Motor neuron (in vitro differentiated cells): ENCODE results near the gene DYNC2H1. TPM values are rescaled to one million over a fixed set of nuclear protein-coding genes. Genes with fewer than 3 reads are reported as not detected.

Source experiments
- ATAC-seq, 8 experiments: fragments of 200-7000 bp; cut with Tn5 transposase; replicated peaks in 6 of 8; 2 replicates each; pipeline ENCODE4 v1.8.0; 2021; ENCODE audit warnings: mild to moderate bottlenecking in 8 of 8, moderate library complexity in 8 of 8
- H3K27ac ChIP-seq, 2 donors: fragments of 250-450 bp; sonication (Bioruptor Pico); 2 replicates each; pipeline ENCODE4 v1.9.0; 2021; ENCODE audit warnings: antibody characterized with exemption in 2 of 2, mild to moderate bottlenecking in 2 of 2, moderate library complexity in 1 of 2
- H3K4me1 ChIP-seq, 2 donors: fragments of 250-450 bp; sonication (Bioruptor Pico); replicated peaks in 1 of 2; 2 replicates each; pipeline ENCODE4 v1.6.1; 2021; ENCODE audit warnings: antibody characterized with exemption in 2 of 2, mild to moderate bottlenecking in 2 of 2, moderate library complexity in 1 of 2
- H3K4me3 ChIP-seq, 5 donors: fragments of 250-450 bp; sonication (Bioruptor Pico); 2 replicates each; pipeline ENCODE4 v1.9.0; 2021; ENCODE audit warnings: antibody characterized with exemption in 5 of 5, mild to moderate bottlenecking in 5 of 5, moderate library complexity in 4 of 5
- WGBS, 10 experiments: fragments of 450-650 bp; shearing (Covaris generic); methylation state at CpG; one replicate each; pipeline ENCODE4 v1.0.0; 2022; 5-methylcytosine and 5-hydroxymethylcytosine counted together
- in situ Hi-C, 9 experiments: fragments of 400-800 bp; cut with MboI; loops; one replicate each; pipeline ENCODE4 v1.15.0; 2021; ENCODE audit warnings: low sequenced_read_pairs in 9 of 9, low pct_unique_long_range_greater_than_20kb in 2 of 9; ENCODE audit not compliant: unreplicated experiment in 9 of 9
- total RNA-seq, 8 experiments: library from RNA; unstranded; fragments of 300-600 nt; gene quantifications; 2 replicates each; pipeline versions ENCODE4 v1.2.3 to v1.2.4, GENCODE V29; 2022

The DYNC2H1 gene
- total RNA-seq, 8 experiments from 2014 or later = 19.7 to 51.0 (median 33.2) TPM

DNA sequence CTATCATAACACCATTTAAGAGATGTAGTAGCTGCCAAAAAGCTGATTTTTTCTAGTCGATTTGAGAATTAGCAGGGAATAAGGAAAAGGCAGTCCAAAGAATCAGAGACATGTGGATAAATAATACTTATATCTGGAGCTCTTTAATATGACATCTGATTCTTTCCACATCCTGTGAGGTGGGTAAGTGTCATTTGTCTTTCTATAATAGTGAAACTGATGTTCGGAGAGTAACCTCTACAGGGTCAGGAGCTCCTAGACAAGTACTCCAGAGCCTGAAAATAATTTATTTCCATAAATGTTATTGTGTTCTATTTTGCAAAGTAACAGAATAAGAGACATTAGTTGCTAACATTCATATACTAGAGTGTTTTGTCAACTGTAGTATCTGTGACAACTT lies 367.6 kb downstream of the DYNC2H1 start:
- in situ Hi-C loops = no loop called here
- WGBS, 10 experiments = 78 to 100% (median 86%) methylated on average over 1 to 2 of the region's 2 CpGs; no CpG with 5 or more reads in 1 of the 10 experiments
- Histone ChIP-seq H3K4me1 (no peaks in the 10 kb centered on the region), H3K27ac (no peak overlapping the region), H3K4me3 (no peak overlapping the region)
- no peak for ATAC-seq

DNA sequence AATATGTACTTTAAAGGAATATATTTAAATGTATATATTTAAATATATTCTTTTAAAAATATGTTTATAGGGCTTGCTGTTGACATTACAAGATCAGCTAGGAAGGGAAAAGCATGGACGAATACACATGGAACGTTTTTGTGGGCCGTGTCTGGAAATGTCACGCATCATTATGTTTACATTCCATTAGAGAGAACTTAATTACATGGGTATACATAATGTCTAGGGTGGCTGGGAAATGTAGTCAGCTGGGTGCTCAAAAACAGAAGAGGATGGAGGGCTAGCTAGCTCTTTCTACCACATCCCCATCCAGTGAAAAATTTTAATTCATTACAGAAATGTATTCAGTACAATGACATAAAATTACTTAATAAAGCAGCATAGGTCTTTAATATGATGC lies 371.2 kb downstream of the DYNC2H1 start:
- Histone ChIP-seq H3K27ac (no peak overlapping the region), H3K4me1 (no peaks in the 10 kb centered on the region), H3K4me3 (no peak overlapping the region)
- WGBS, 10 experiments = 38 to 100% (median 90%) methylated on average over 1 to 4 of the region's 4 CpGs; no CpG with 5 or more reads in 1 of the 10 experiments
- in situ Hi-C loops = no loop called here
- peak in 1 of 8 experiments; percentile 69 for ATAC-seq

DNA sequence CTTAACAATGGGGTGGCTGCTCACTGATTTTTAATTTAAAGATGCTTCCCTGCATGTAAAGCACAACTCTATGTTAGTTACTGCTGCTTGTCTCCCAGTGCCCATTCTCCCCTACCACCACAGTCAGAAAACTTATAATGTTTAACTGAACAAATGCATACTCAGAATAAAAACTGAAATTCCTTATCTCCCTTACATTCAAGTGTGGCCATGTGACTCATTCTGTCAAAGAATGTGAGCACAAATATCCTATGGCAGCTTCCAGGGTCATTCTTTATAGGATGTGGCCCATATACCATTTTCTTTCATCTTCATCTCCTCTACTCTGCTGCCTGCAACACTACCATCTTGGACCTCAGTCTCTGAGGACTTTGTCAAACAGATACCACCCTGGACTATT lies 374.8 kb downstream of the DYNC2H1 start:
- in situ Hi-C loops = no loop called here
- H3K4me3 ChIP-seq = no peak overlapping the region
- H3K27ac ChIP-seq = no peak overlapping the region
- ATAC-seq = no peak
- H3K4me1 ChIP-seq = no peaks in the 10 kb centered on the region

DNA sequence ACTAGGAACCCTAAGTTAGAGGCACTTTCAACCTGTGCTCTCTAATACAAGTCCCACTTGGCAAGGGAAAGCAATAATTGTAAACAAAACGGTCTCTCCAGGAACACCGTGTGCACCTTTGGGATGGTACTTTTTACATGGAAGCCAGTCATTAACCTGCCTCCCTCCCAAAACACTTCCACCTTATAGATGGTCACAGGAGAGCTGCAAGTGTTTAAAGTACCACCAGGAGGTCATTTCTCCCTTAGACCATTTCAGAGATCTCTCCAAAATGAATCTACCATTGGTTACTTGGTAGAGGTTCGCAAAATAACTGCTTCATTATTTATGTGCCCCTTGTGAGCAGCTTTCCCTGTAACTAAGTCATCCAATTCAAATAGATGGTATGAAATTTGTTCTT lies 375.3 kb downstream of the DYNC2H1 start:
- Histone ChIP-seq H3K27ac (no peak overlapping the region), H3K4me1 (no peaks in the 10 kb centered on the region), H3K4me3 (no peak overlapping the region)
- 67 to 100% (median 100%) methylated on average over 1 to 3 of the region's 3 CpGs; no CpG with 5 or more reads in 3 of the 10 experiments for WGBS, 10 experiments
- in situ Hi-C loops = no loop called here
- ATAC-seq = peak in 1 of 8 experiments; percentile 37

DNA sequence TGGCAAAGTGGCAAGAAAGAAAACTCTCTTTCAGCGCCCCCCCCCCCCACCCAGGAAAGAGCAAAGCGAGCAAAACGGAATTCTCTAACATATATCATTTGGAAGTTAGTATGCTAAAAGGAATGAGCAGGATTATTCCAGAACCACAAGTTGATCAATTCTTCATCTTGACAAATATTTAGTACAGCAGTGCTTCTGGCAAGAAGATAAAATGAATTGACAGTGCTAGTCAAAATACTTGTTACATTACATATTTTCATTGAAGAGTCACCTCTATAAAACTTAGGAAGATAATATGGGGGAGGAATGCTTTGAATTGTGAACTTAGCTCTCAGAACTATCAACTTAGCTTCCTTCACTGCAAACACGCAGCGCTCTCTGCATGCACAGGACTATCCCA lies 377.4 kb downstream of the DYNC2H1 start:
- H3K4me3 ChIP-seq = no peak overlapping the region
- in situ Hi-C loops = no loop called here
- no peak overlapping the region for H3K27ac ChIP-seq
- no peaks in the 10 kb centered on the region for H3K4me1 ChIP-seq
- 75 to 100% (median 88%) methylated on average over 1 to 5 of the region's 5 CpGs; no CpG with 5 or more reads in 1 of the 10 experiments for WGBS, 10 experiments
- ATAC-seq = no peak

DNA sequence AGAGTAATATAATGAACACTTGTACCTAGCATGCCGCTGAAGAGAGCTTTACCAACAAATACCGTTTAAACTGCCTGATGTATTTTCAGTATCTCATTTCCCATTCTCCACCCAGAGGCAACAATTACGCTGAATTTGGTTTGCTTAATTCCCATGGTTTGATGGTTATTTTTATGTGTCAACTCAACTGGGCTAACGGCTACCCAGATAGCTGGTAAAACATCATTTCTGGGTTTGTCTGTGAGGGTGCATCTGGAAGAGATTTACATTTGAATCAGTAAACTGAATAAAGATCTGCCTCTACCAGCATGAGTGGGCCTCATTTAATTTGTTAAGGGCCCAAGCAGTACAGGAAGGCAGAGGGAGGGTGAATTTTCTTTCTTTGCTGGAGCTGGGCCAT lies 377.9 kb downstream of the DYNC2H1 start:
- in situ Hi-C loops = no loop called here
- no peak for ATAC-seq
- Histone ChIP-seq H3K4me1 (no peaks in the 10 kb centered on the region), H3K4me3 (no peak overlapping the region), H3K27ac (no peak overlapping the region)
- 40 to 100% (median 93%) methylated on average over 1 to 4 of the region's 4 CpGs; no CpG with 5 or more reads in 3 of the 10 experiments for WGBS, 10 experiments

DNA sequence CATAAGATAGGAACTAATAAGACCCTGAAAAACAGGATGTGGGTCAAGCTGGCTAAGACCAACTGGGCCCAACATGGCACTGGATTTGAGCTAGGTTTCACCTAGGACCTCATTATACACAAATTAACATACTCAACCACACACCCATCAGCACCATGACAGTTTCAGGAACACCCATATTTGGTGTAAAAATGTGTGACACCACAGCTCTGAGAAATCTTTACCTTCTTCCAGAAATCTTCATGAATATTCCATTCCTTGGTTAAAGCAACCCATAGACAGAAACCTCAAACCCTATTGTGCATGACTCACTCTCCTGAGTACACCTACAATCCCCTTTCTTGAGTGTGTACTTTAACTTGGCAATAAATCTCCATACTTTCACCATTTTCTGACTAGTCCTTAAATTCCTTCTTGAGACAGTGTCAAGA lies 378.8 kb downstream of the DYNC2H1 start:
- H3K27ac ChIP-seq = no peak overlapping the region
- no peaks in the 10 kb centered on the region for H3K4me1 ChIP-seq
- peak in 3 of 8 experiments; percentile 37 to 87 (median 85) for ATAC-seq
- in situ Hi-C loops = no loop called here
- H3K4me3 ChIP-seq = no peak overlapping the region

DNA sequence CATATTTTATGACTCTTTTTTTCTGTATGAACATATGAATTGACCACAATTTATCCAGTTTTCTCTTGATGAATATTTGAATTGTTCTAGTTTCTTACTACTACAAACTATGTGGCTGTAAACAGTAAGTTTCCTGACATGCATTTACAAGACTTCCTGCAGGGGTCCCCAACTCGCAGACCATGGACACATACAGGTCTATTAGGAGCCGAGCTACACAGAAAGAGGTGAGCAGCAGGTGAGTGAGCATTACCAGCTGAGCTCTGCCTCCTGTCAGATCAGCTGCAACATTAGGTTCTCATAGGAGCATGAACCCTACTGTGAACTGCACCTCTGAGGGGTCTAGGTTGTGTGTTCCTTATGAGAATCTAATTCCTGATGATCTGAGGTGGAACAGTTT lies 379.4 kb downstream of the DYNC2H1 start:
- WGBS, 10 experiments = 52 to 100% (median 94%) methylated on average over 1 to 2 of the region's 2 CpGs; no CpG with 5 or more reads in 2 of the 10 experiments
- H3K4me3 ChIP-seq = no peak overlapping the region
- ATAC-seq = no peak
- H3K27ac ChIP-seq = no peak overlapping the region
- H3K4me1 ChIP-seq = no peaks in the 10 kb centered on the region
- in situ Hi-C loops = no loop called here

DNA sequence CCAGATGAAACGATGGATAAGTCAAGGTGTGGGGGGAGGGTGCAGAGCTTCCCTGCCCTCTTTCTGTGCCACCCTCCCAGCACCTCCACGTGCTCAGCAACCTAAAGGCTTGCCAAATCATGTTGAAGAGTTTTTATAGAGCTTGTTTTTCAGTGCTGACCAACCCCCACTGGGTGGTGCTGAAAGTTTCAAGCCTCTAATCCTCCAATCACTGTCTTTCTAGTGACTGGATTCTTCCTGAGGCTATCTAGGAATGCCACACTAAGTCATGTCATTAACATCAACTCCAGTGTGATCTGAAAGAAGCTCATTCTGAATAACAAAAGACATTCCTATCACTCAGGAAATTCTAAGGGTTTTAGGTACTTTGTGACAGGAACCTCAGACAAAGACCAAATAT lies 382.6 kb downstream of the DYNC2H1 start:
- in situ Hi-C loops = no loop called here
- H3K4me3 ChIP-seq = no peak overlapping the region
- peak in 3 of 8 experiments; percentile 50 to 58 (median 53) for ATAC-seq
- 43 to 69% (median 50%) methylated on average over 1 to 2 of the region's 2 CpGs; no CpG with 5 or more reads in 7 of the 10 experiments for WGBS, 10 experiments
- H3K4me1 ChIP-seq = no peaks in the 10 kb centered on the region
- H3K27ac ChIP-seq = no peak overlapping the region

DNA sequence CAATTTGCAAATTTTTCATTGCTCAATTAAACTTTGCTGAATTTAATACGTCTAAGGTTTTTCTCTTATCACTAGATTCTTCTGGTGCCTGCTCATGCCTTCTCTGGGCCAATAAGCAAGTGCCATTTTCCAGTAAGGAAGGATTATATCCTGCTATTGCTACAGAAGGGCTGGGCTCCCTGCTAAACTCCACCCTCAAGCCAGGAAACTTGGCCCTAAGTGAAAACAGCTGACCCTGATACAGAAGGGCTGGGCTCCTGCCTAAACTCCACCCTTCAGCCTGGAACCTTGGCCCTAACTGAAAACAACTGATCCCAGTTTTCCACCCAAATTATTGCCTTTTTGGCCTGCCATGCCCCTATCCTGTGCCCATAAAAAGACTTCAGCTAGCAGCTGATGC lies 385.3 kb downstream of the DYNC2H1 start:
- in situ Hi-C loops = no loop called here
- Histone ChIP-seq H3K4me1 (no peaks in the 10 kb centered on the region), H3K4me3 (no peak overlapping the region), H3K27ac (no peak overlapping the region)
- WGBS, 10 experiments = 38 to 88% (median 65%) methylated on average over 1 of the region's 1 CpG; no CpG with 5 or more reads in 6 of the 10 experiments
- ATAC-seq = peak in 3 of 8 experiments; percentile 80 to 84 (median 84)

DNA sequence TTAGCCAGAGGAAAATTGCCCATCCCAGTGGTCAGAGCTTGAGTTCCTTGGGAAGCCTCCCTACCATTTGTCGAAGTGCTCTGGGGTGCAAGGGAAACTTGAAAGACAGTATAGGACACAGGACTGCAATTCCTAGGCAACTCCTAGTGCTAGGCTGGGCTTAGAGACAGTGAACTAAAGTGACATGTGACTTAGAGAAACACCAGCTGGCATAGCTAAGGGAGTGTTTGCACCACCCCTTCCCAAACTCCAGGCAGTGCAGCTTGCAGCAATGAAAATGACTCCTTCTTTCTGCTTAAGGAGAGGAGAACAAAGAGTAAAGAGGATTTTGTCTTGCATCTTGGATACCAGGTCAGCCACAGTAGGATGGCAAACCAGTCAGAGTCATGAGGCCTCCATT lies 388.0 kb downstream of the DYNC2H1 start:
- in situ Hi-C loops = no loop called here
- Histone ChIP-seq H3K4me1 (no peaks in the 10 kb centered on the region), H3K27ac (no peak overlapping the region), H3K4me3 (no peak overlapping the region)
- ATAC-seq = peak in 2 of 8 experiments; percentile 51 to 61
- WGBS, 10 experiments = 0 to 100% (median 100%) methylated on average over 1 of the region's 1 CpG; no CpG with 5 or more reads in 7 of the 10 experiments

DNA sequence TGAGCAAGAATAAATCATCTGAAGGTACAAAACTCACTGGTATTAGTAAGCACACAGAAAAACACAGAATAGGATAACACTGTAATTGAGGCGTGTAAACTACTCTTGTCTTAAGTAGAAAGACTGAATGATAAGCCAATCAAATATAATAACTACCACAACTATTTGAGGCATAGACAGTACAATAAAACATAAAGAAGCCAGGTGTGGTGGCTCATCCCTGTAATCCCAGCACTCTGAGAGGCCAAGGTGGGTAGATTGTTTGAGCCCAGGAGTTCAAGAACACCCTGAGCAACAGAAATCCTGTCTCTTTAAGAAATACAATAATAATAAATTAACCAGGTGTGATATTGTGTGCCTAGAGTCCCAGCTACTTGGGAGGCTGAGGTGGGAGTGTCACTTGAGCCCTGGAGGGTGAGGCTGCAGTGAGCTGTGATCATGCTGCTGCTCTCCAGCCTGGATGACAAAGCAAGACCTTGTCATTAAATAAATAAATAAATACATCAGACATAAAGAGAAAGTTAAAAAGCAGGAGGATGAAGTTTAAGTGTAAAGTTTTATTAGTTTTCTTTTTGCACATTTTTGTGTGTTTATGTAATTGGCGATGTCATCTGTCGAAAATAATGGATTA lies 390.6 kb downstream of the DYNC2H1 start:
- no peak overlapping the region for H3K4me3 ChIP-seq
- ATAC-seq = peak in 2 of 8 experiments; percentile 23 to 47
- in situ Hi-C loops = no loop called here
- H3K27ac ChIP-seq = no peak overlapping the region
- 40 to 100% (median 75%) methylated on average over 1 to 3 of the region's 3 CpGs for WGBS, 10 experiments
- no peaks in the 10 kb centered on the region for H3K4me1 ChIP-seq

DNA sequence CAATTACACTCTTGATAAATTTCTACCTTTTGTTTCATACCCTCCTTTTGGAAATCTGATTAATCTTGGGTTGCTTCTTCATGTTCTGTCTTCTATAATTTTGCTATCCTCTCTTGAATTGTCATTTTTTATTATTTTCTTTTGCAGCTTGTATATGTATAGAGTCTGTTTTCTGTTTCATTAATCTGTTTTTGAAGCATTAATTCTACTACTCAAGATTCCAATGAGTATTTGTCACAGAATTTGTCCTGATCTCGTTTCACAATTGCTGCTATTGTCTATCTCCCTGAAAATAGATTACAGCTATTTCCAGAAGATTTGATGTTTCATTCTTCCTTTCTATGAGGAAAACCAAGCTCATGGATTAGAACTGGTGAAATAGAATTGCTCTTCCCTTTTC lies 406.1 kb downstream of the DYNC2H1 start:
- WGBS, 10 experiments = 0 to 78% (median 57%) methylated on average over 1 of the region's 1 CpG
- Histone ChIP-seq H3K27ac (no peak overlapping the region), H3K4me1 (no peaks in the 10 kb centered on the region), H3K4me3 (no peak overlapping the region)
- in situ Hi-C loops = no loop called here
- no peak for ATAC-seq

DNA sequence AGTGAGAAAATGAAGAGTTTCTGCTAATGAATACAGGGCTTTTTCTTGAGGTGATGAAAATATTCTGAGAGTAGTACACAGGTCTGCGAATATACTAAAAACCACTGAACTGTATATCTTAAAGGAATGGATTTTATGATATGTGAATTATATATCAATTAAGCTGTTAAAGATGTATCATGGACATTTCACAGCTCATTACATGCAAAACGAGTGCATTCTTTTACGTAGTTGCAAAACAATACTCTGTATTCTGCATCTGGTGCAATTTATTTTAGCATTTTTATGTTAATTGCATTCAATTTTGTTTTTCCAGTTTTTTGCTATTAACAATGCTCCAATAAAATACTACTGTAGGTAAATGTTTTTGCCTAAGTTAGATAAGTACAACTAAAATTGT lies 411.6 kb downstream of the DYNC2H1 start:
- Histone ChIP-seq H3K27ac (no peak overlapping the region), H3K4me3 (no peak overlapping the region), H3K4me1 (no peaks in the 10 kb centered on the region)
- peak in 3 of 8 experiments; percentile 43 to 82 (median 65) for ATAC-seq
- WGBS, 10 experiments = 8 to 93% (median 84%) methylated on average over 2 to 3 of the region's 3 CpGs; no CpG with 5 or more reads in 1 of the 10 experiments
- in situ Hi-C loops = no loop called here
